Neural cell (in vitro differentiated cells): Measurements from ENCODE around the gene ORC2.

Experiments used
- CTCF ChIP-seq: fragments of 450-650 bp; IDR thresholded peaks from 2 replicates; pipeline ENCODE4 v1.5.1; 2014; ENCODE audit warnings: antibody characterized with exemption, mild to moderate bottlenecking, moderate library complexity; ENCODE audit not compliant: poor library complexity, severe bottlenecking
- EP300 ChIP-seq: fragments of 450-650 bp; conservative IDR thresholded peaks from 2 replicates; pipeline ENCODE4 v1.6.1; 2014; ENCODE audit warnings: antibody characterized with exemption, mild to moderate bottlenecking, moderate library complexity; ENCODE audit not compliant: poor library complexity, severe bottlenecking

- TF ChIP-seq CTCF (no peak), EP300 (no peak)
Measured at GRCh38 chr2:200975672-200976071, 12.2 kb upstream of the ORC2 start.
